GM12873 (cell line): Measurements from ENCODE around the gene SLC39A11.

Experiments
- CTCF ChIP-seq: IDR thresholded peaks from 2 replicates; pipeline ENCODE4 v1.5.1; 2012; ENCODE audit warnings: low read depth, mild to moderate bottlenecking, moderate library complexity, low read length, control low read depth; ENCODE audit not compliant: insufficient read depth; ENCODE audit errors: missing control alignments

The SLC39A11 gene

GRCh38 chr17:72759301-72759700 lies 333.2 kb downstream of the SLC39A11 start:
- no peak for TF ChIP-seq CTCF

GRCh38 chr17:72756256-72756655 lies 336.2 kb downstream of the SLC39A11 start:
- no peak for TF ChIP-seq CTCF

DNA sequence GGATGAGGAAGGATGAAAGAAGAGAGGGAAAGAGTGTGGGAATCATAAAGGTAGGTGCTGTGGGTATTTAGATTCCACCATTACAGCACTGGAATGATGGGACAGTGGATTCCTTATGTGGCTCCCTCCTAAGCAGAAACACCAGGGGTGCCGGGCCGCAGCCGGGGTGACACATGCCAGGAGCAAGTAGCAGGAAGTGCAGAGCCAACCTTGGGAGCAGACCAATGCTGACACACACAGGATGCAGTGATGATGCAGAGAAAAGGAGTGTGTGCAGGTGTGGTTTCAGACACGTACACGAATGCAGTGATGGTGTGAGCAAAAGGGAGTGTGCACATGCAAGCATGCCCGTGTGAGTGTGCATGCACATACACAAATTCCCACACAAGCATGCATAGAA lies 338.0 kb downstream of the SLC39A11 start:
- no peak for TF ChIP-seq CTCF

- TF ChIP-seq CTCF, result no peak
Measured at GRCh38 chr17:72751746-72752145, 340.7 kb downstream of the SLC39A11 start.

DNA sequence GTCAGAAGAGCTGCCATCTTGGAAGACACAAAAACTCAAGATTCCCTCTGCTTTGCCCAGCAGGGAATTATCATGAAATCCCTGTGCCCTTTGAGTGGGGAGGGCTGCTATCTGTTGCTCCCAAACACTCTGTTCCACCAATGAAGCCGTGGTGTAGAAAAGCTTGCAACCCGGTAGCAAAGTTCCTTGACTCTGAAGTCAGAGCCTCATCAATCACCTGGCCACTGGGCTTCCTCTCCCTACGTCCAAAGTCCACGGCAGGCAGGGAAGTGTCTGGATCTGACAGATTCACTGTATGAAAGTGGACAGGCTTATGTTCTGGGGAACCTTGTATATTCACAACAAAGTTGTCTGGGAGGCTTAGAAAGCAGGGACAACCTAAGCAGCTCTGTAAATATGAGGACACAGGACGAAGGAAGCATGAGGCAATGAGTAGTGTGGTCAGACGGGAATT lies 343.3 kb downstream of the SLC39A11 start:
- TF ChIP-seq CTCF, result no peak

DNA sequence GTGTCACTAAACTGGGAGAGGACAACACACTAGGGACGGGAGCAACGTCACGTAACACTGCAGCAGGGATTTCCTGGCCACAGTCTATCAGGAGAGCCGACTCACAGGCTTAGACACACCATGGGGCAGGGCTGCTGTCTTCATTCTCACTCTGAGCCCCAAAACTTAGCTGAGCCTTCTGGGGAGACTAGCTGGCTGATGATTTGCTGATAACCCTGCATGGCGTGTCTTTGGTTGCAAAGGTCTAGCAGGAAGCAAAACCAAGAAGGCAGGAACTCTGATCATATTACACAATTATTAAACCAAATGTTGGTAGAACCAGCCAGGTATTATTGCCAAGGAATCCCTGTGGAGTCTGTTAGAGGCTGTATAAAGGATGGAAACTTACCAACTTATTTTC lies 345.0 kb downstream of the SLC39A11 start:
- TF ChIP-seq CTCF, result no peak

DNA sequence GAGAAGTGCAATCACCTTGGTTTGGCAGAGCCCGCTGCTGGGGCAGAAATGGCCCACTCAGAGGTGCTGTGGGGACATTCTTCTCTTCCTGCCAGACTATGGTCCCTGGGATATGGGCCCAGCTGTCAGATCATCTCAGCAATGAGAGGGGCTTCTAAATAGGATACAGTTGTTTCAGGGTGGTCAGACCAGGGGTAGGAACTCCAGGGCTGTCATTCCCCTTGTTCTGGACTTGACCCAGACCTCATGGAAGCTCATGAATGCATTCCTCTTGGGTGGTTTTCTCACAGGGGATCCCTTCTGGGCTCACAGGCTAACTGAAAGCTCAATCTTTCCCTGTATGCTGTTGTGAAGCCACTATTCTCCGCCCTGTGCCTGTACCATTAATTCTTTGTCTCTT lies 347.2 kb downstream of the SLC39A11 start:
- no peak for TF ChIP-seq CTCF
